ENCODE measurements around the gene SLC6A3. TPM values are rescaled to one million over a fixed set of nuclear protein-coding genes. Genes with fewer than 3 reads are reported as not detected.

The SLC6A3 gene
- total and polyA plus RNA-seq, 9 donors = 0.05 to 0.62 (median 0.40) TPM

GRCh38 chr5:1486271-1486670, 41.0 kb upstream of the SLC6A3 start:
- H3K27ac ChIP-seq = no peak overlapping the region
- TF ChIP-seq EP300 (IDR thresholded peaks at IDR 0.05) = no peak
- TF ChIP-seq POLR2A (IDR thresholded peaks at IDR 0.05) = no peak
- no peak for TF ChIP-seq CTCF (IDR thresholded peaks at IDR 0.05)
- H3K36me3 ChIP-seq = no peaks in the 10 kb centered on the region
- no peak for DNase-seq
- H3K9me3 ChIP-seq = no peaks in the 10 kb centered on the region
- H3K4me1 ChIP-seq (ENCODE audit: insufficient read depth) = no peaks in the 10 kb centered on the region
- intact Hi-C loops (cut with DNase I) = loop anchor here in 1 of 4 donors (10.0 kb wide), 1 partner anchor 159 kb away; no protein-coding TSS in a partner anchor
- WGBS, 3 donors = 88 to 92% (median 92%) methylated on average over 13 of the region's 13 CpGs
- no peaks in the 10 kb centered on the region for H3K27me3 ChIP-seq
- no peak overlapping the region for H3K4me3 ChIP-seq

DNA sequence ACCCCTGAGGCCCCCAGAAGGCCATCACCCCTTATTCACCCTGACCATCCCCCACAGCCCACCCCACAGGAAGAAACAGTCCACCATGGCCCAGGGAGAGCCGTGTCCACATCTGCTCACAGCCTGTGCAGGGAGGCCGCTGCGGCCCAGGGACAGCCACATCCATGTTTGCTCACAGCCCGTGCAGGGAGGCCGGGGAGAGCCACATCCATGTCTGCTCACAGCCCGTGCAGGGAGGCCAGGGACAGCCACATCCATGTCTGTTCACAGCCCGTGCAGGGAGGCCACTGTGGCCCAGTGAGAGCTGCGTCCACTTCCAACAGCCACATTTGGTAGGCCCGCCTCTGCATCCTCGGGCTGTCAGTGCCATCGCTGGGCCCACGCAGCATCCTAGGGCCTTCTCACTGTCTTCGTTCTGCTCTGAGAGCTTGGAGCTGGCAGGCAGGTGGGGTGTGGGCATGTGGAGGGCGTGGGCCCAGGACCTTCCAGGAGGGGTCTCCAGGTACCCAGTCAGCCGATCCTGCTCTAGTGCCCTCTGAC, 40.4 kb upstream of the SLC6A3 start:
- Histone ChIP-seq H3K27me3 (no peaks in the 10 kb centered on the region), H3K36me3 (no peaks in the 10 kb centered on the region), H3K4me3 (no peak overlapping the region), H3K9me3 (no peaks in the 10 kb centered on the region), H3K27ac (no peak overlapping the region), H3K4me1 (ENCODE audit: insufficient read depth) (no peaks in the 10 kb centered on the region)
- no peak for DNase-seq
- TF ChIP-seq CTCF (IDR thresholded peaks at IDR 0.05) (no peak), EP300 (IDR thresholded peaks at IDR 0.05) (no peak), POLR2A (IDR thresholded peaks at IDR 0.05) (no peak)
- intact Hi-C loops (cut with DNase I) = loop anchor here in 1 of 4 donors (10.0 kb wide), 1 partner anchor 159 kb away; no protein-coding TSS in a partner anchor
- 86 to 91% (median 90%) methylated on average over 12 to 15 of the region's 15 CpGs for WGBS, 3 donors

DNA sequence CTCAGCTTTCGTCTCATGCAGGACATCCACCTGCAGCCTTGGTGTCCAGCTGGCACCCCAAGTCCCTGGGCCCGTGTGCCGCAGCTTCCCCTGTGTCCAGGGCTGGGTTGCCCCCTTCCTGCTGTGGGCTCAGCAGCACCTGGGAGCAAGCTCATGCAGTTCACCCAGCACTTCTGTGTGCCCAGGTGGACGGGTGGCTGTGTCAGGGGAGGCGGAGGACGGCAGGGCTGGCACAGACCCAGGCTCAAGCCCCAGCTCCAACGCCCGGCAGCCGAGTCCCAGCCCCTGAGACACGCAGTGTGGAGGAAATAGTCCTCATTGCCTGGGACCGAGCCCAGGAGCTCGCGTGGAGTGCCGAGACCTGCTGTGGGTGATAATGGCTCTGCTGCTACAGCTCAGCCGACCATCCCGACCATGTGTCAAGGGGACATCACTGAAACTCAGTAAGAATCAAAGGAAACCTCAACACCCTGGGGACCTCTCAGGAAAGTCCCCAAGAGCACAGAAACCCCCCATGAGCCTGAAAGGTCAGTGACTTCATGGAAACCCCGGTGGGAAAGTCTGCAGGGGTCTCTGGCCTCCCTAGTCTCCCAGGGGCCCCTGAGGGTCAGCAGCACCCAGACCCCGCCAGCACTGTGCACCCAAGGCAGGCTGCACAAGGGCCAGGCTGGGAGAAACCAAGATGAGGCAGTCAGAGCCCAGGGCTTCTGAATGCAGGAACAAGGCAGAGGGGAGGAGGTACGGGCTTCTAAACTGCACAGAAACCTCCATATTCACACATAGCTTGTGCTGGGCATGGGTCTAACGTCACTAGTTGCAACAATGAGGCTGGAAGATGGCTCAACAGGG, 39.7 kb upstream of the SLC6A3 start:
- no peaks in the 10 kb centered on the region for H3K4me1 ChIP-seq (ENCODE audit: insufficient read depth)
- TF ChIP-seq CTCF (IDR thresholded peaks at IDR 0.05) (no peak), EP300 (IDR thresholded peaks at IDR 0.05) (no peak), POLR2A (IDR thresholded peaks at IDR 0.05) (no peak)
- H3K36me3 ChIP-seq = no peaks in the 10 kb centered on the region
- no peak overlapping the region for H3K27ac ChIP-seq
- no peaks in the 10 kb centered on the region for H3K9me3 ChIP-seq
- WGBS, 3 donors = 87 to 94% (median 91%) methylated on average over 20 of the region's 20 CpGs
- H3K4me3 ChIP-seq = no peak overlapping the region
- no peaks in the 10 kb centered on the region for H3K27me3 ChIP-seq
- intact Hi-C loops (cut with DNase I) = loop anchor here in 1 of 4 donors (10.0 kb wide), 1 partner anchor 160 kb away; no protein-coding TSS in a partner anchor
- DNase-seq = no peak

DNA sequence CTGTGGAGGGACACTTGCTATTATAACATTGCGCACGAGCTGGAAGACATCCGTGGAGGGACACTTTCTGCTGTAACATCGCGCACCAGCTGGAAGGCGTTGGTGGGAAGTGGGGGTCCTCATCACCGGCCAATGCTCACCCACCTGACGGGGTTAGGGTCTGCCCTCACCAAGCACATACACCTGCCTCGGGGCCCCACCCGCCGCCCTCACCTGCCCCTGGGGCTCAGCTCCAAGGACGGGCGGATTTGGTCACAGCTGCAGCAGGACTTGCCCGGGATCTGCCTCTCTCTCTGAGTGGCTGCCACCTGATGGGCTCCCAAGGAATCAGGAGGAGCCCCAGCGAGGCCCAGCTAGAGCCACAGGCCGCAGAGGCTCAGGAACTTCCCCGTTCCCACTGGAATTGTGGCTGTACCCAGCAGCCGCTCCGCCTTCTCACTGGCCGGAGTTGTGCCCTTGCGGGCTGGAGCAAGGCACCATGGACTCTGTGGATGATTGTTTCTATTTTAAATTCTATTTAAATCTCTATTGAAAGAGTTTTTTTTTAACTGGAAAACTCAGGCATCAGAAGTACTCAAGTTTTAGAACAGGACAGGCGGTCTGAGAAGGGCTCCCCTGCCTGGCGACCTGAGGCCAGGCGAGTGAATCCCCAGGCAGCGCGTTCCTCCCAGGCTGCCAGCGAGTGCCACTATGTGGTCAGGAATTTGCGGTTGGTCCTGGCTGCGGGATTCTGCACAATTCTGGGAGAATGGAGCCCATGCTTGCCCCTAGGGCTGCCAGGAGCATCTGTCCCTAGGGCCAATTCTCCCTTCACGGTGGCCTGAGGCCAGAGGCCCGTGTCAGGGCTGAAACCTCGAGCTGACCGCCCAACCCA, 38.9 kb upstream of the SLC6A3 start:
- H3K9me3 ChIP-seq = no peaks in the 10 kb centered on the region
- no peaks in the 10 kb centered on the region for H3K27me3 ChIP-seq
- TF ChIP-seq CTCF (IDR thresholded peaks at IDR 0.05) (no peak), POLR2A (IDR thresholded peaks at IDR 0.05) (no peak), EP300 (IDR thresholded peaks at IDR 0.05) (no peak)
- H3K27ac ChIP-seq = no peak overlapping the region
- DNase-seq = no peak
- H3K4me1 ChIP-seq (ENCODE audit: insufficient read depth) = no peaks in the 10 kb centered on the region
- intact Hi-C loops (cut with DNase I) = loop anchor here in 1 of 4 donors (10.0 kb wide), 1 partner anchor 161 kb away; no protein-coding TSS in a partner anchor
- WGBS, 3 donors = 92 to 95% (median 93%) methylated on average over 33 of the region's 33 CpGs
- H3K4me3 ChIP-seq = no peak overlapping the region
- H3K36me3 ChIP-seq = no peaks in the 10 kb centered on the region

Measured in ovary (tissue), 9 donors.